Inferior parietal cortex (tissue), 1 donor: ENCODE measurements around the gene ADGRG1.

Source experiments
- DNase-seq: peaks from one replicate; pipeline ENCODE4 v3.0.0-alpha.2; 2016; ENCODE audit errors: extremely low spot score

ADGRG1 gene

DNA sequence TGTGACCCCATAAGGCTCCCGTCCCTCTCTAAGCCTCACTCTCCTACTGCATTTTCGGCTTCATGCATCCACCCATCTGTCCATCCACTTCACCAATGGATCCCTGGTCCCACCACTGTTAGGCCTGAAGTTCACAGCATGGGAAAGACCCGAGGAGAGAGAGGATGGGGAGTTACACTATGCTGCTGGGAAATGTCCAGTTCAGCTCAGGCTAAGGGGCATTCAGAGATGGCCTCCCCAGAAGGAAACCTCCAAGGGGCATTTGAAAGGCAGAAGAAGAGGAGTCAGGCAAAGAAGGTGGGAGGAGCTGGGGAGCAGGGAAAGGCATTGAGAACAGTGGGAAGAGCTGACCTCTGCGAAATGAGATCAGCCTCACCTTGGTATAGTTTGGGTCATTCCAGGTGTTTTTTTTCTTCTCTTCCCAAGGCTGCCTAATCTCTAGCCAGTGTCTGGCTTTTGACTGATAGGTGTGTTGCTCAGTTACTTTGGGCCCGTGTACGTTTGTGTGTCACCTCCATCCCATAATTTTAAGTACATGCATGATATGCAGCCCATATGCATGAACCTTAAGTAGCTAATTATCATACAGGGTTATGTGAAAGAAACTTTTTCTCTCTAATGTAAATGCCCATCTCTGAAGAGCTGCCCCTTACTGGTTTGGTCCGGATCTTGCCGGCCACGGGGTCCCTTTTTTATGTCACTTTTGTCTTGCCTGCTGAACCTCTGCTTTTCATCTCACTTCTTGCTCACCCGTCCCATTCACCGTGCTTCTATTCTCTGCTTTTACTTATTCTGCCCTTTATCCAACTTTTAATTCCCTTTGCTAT is 54.6 kb downstream of the ADGRG1 start:
- DNase-seq = no peak

DNA sequence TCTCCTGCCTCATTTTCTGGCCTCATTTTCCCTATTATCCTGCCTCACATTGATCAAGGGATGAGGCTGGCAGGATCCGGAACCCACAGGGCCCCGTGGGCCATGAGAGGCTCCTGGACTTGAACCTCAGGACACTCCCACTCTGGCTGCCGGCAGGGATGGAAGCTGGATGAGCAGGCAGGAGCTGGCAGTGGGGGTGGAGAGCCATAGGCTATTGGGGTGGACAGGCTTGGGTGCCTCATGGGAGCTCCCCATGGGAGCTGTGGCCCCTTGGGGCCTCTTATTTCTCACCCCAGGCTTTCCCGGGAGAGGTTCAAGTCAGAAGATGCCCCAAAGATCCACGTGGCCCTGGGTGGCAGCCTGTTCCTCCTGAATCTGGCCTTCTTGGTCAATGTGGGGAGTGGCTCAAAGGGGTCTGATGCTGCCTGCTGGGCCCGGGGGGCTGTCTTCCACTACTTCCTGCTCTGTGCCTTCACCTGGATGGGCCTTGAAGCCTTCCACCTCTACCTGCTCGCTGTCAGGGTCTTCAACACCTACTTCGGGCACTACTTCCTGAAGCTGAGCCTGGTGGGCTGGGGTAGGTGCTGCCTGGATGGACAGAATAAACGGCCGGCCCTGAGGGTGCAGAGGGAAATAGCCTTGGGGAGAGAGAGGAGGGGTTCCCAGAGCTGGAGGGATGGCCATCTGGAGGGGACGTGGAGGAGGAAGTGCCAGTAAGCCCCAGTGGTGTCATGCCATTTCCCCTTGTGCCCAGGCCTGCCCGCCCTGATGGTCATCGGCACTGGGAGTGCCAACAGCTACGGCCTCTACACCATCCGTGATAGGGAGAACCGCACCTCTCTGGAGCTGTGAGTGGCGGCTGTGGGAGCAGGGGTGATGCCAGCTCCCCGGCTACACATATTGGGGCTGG is 55.5 kb downstream of the ADGRG1 start:
- DNase-seq = no peak

DNA sequence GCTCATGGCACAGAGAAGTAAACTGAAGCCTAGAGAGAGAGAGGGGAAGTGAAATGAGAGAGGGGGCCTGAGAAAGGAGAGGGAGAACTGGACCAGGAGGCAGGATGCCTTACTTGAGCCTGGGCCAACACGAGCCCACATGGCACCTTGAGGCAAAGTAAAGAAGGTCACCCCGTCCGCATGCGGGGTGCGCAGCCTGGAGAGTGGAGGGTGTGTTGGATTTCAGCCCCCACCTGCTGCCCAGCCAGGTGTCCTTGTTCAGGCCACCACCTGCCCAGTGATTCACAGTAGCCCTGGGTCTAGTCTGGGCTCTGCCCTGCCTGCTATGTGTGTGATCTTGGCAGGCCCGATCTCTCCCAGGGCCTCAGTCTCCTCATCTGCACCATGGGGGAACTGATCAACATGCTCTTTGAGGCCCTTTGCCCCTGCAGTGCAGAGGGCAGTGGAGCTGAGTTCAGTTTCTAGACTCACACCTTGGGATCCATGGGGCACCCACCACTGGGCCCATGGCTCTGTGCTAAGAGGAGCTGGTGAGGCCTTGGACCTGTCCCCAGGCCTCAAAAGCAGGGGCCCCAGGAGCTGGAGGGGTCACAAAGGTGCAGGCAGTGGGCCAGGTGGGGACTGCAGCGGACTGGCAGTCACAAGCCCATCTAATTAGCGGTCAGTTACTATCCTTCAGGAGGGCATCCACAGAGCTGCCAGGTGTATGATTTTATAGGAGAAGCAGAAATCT is 56.4 kb downstream of the ADGRG1 start:
- DNase-seq = no peak

DNA sequence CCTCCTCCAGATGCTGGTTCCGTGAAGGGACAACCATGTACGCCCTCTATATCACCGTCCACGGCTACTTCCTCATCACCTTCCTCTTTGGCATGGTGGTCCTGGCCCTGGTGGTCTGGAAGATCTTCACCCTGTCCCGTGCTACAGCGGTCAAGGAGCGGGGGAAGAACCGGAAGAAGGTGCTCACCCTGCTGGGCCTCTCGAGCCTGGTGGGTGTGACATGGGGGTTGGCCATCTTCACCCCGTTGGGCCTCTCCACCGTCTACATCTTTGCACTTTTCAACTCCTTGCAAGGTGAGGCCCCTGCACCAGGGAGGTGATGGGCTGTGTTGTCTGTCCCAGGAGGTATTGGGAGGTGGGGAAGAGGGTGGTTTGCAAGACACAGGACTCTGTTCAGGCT is 57.2 kb downstream of the ADGRG1 start:
- DNase-seq = no peak

DNA sequence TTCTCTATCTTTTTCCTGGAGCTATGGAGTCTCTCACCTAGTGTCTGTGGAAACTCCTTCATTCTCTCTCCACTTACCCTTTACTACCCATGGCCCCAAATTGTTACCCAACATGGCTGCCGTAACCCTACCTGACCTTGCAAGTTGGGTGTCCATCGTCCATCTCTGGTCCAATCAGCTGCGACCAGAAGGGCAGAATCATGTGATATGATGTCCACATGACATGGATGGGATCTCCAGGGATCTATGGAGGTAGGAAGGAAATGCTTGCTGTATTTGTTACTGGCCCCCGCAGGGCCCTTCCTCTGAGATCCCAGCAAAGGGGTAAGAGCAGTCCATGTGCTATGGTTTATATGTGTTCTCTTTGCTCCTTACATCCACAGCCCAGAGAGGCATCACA is 58.1 kb downstream of the ADGRG1 start:
- DNase-seq = no peak

DNA sequence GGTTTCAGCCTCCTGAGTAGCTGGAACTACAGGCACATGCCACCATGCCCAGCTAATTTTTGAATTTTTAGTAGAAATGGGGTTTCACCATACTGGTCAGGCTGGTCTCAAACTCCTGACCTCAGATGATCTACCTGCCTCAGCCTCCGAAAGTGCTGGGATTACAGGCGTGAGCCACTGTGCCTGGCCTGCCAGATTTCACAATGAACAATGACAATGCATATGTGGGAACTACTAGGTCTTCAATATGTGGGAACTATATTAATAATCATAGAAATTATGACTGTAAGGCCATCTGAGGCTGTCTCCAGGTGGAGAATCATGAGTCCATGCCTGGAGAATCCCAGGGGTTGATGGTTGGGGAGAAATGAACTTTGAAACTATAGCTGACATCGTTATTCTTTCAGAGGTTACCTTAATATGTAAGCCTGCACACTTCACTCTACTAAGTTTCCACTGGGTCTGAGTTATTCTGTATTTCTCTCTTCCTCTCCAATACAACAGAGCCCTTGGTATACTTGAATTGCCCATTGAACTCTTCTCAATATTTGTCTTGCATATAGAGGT is 59.0 kb downstream of the ADGRG1 start:
- no peak for DNase-seq

DNA sequence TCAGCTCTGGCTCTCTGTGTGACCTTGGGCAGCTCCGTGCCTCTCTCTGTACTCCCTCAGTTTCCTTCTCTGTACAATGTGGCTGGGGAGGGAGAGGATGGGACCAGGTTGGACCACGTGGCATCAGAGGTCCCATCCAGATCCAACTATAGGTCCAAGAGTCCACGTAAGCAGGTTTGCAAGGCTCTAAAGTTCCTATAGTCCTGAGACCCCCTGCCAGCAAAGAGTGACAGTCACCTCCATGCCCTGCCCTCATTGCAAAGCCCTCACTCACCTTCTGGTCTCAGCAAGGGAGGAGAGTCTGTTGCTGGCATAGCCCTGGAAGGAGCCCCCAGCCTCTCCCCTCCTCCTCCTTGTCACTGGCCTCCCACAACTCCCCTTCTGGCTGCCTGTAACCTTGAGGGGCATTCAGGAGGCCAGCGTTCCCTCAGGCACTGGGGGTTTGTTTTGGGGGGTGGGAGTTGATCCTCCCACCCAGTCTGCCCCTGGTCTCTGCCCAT is 60.1 kb downstream of the ADGRG1 start:
- DNase-seq = no peak

DNA sequence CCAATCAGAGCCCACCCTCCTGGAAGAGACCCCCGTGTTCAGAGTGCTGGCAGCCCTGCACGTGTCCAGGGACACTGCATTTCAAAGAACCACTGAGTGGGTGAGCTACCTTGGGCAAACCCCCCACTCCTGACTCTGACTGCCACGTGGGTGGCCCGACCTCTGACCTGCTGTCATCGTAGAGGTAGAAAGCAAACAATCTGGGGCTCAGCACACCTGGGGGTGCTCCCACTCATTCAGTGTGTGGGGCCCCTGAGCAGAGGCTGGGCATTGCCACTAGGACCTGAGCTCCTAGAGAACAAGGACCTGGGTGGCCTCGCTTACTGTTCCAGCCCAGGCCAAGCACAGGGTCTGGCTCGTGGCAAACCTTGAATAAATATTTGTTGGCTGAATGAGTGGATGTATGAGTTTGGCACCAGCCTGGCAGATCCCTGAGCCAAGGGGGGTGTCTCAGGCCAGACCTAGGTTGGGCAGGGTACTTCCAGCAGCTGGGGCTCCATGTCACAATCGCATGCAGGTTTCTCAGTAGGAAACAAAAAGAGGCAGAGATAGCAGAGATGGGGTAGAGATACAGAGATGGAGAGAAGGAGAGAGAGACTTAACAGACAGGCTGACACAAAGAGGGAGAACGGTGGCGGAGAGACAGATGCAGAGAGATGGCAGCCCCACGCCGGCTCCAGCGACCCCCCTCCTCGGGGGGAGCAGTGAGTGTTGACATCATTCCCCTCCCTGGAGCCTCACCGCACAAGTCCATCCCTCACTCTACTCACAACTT is 60.7 kb downstream of the ADGRG1 start:
- DNase-seq = no peak

DNA sequence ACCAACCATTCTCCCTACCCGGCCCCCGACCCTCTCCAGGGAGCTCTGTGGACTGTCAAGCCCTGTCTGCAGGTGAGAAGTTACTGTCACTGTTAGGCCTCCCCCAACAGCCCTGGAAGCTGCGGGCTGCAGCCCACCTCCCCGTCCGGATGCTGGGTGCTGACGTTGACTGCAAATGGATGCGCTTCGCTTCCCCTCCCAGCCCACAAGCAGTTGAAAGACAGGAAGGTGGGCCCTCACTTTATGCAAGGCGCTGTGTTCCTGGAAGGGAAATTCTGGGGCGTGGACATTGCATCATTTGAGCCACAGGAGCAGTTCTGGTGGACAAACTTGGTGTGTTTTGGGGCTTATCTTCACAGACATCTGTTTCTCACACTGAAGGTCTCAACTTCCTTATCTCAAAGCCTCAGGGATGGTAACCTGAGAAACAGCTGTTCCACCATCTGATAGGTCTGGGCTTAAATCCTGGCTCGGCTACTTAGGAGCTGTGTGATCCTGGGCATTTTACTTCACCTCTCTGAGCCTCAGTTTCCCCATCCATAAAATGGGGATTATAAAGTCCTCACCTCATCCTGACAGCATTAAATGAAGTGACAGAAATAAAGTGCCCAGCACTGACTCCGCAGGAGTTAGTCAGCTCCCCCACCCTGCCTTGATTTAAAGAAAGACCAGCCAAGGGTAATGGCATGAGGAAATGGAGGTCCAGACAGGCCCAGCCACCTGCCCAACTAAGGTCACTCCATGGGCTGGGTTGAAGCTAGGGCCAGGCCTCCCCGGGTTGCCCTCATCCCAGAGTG is 61.5 kb downstream of the ADGRG1 start:
- DNase-seq = peak; percentile 33

DNA sequence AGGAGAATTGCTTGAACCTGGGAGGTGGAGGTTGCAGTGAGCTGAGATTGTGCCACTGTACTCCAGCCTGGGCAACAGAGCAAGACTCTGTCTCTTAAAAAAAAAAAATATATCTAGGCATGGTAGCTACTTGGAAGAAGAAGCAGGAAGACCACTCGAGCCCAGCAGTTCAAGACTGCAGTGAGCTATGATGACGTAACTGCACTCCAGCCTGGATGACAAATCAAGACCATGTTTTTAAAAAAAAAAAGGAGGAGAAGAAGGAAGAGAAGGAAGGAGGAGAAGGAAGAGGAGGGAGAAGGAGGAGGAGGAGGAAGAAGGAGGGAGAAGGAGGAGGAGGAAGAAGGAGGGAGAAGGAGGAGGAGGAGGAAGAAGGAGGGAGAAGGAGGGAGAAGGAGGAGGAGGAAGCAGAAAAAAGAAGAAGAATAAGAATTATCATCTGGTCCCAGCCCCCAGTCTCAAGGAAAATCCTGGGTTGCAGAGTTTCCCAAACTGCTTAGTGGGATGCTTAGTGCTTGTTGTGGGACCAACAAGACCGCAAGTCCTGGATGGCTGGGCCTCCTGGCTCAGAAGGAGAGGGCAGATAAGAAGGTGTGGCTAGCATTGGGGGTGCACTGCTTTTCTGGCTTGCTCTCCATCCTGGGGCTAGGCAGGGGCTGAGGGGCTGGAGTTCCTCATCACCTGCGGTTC is 62.5 kb downstream of the ADGRG1 start:
- no peak for DNase-seq

DNA sequence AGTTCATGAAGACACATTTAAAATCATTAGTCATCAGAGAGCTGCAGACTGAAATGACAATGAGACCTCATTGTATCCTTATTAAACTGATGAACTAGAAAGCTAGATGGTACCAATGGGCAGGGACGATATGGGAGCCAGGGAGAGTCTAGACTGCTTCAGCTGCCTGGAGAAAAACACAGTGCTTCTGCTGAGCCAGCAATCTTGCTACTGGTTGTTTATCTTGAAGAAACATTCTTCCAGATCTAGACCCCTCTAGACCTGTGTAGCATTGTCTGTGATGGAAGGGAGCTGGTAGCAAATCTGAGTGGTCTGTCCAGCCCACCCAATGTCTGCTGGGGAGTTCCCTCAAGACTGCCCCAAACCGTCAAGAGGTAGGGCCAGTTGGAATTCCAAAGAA is 64.2 kb downstream of the ADGRG1 start:
- DNase-seq = no peak

DNA sequence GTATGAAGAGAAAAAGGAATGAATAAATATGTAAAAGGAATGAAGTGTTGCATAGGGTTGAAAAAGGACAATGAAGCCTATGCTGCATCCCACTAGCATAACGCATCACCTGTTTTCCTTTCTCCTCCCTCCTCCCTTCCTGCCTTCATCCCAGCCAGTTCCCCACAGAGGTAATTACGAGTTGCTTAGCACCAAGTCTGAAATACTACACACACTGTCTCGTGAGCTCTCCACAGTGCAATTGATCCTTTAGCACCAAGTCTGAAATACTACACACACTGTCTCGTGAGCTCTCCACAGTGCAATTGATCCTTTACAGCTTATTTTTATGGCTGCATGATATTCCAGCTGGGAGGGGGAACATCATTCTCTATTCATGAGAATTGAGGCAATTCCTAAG is 65.1 kb downstream of the ADGRG1 start:
- no peak for DNase-seq

DNA sequence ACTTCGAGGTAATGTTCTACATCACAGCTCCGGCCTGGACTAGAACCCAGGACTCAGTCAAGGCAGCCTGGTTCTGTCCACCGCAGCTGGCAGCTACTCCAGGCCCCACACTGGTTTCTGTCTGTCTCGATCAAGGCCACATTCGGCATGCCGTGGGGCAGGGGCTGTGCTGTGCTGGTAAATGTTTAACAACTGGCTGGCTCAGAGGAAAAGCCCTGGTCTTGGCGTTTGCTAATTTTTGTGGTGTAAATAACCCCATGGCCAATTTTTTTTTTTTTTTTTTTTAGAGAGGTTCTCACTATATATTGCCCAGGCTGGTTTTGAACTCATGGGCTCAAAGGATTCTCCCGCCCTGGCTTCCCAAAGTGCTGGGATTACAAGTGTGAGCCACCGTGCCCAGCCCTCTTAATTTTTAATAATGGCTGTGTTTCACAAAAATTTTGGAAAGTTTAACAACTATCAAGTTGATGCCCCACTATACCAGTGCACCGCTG is 65.8 kb downstream of the ADGRG1 start:
- no peak for DNase-seq

DNA sequence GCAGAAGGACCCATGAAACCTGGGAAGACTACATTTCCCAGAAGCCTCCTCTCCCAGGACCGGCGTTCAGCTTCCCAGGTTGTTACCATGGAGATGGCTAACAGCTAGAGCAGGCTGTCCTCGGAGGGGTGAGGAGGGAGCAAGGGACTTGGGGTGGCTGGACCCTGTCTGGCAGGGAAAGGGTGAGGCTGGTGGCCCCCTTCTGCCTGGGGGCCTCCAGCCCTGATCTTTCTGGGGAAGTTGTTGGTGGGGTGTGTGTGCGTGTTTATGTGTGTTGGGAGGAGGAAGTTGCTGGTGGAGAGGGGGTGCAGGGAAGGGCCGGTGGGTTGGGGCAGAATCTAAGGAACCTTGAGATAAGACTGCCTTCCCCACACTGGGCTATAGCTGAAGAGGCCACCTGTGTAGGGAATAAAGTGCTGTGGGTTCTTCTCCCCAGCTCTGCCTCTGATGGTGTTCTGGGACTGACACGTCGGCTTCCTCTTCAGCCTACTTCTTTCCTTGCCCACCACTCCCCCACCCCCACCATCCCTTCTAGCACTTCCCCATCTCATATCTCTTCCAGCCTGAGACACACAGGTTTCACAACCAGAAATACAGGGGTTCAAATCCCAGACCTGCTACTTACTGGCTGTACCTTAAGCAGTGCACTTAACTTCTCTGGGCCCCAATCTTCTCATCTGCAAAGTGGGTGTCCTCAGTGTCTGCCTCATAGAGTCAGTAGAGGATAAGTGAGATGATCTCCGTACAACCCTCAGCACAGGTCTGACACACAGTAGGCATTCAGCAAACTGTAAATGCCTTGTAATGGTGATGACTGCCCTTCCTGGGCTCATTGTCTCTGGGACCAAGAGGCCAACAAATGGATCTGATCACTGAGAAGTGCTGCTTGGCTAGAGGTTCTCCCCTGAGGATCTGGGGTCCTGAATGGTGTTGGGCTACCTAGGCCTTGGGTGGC is 66.6 kb downstream of the ADGRG1 start, which contains the start of gene DRC7:
DRC7 (plus strand) TSS at position 82 of the 955 bp plus-strand sequence. CDS start 3,144 bp downstream, outside the sequence.
- peak; percentile 67 for DNase-seq

DNA sequence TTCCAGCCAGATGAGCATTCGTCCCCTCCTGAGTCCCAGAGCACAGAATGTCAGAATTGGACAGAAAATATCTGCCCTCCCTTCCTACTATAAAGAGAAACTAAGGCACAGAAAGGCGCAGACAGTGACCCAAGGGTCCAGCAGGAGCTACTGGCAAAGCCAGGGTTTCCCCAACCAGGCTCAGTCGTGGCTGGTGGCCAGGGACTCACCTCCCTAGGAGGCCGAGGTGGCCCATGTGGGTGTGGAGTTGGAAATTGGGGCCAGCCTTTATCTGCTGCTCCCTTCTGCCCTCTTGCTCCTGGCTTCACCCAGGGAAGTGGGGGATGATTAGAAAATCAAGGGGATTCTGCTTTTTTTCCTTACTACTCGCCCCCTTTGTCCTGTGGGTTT is 67.2 kb downstream of the ADGRG1 start:
- no peak for DNase-seq

DNA sequence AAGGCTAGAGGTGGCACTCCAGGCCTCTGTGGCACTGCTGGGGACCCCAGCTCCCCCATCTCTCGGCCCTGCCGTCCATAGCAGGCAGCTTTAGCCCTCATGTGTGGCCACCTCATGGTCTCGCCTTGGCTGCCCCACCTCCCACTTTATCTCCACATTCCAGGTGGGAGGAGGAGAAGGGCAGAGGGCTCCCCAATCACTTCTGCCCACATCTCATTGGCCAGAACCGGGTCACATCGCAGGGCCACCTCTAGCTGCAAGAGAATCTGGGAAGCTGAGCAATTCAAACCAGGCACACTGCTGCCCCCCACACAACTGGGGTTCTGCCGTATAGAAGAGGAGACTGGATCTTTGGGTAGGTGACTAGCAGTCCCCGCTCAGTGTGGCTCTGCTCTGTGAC is 67.8 kb downstream of the ADGRG1 start:
- no peak for DNase-seq

DNA sequence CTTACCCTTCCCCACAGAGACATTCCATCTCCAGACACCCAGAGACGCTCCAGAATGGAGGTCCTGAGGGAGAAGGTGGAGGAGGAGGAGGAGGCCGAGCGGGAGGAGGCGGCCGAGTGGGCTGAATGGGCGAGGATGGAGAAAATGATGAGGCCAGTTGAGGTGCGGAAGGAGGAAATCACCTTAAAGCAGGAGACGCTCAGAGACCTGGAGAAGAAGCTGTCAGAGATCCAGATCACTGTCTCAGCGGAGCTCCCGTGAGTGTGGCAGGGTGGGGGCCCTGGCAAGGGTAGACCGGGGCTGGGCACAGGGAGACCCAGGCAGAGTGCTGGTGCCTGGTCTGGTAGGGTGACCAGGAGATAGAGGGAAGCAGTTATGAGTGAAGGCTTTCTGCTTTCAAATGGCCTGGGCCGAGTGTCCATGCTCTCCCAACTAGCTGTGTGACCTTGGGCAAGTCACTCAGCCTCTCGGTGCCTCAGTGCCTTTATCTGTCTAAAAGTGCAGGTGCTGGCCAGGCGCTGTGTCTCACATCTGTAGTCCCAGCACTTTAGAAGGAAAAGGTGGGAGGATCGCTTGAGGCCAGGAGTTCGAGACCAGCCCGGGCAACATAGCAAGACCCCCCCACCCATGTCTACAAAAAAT is 69.6 kb downstream of the ADGRG1 start:
- no peak for DNase-seq
